KBM-7 (cell line): ENCODE data around the gene CHST9.

Experiments
- DNase-seq: peaks from one replicate; pipeline ENCODE4 v3.0.0-alpha.2; 2015
- in situ Hi-C: fragments of 300-500 bp; cut with MboI; formaldehyde crosslinking; loops from 2 replicates; pipeline ENCODE4 v1.14.3; 2020; ENCODE audit warnings: low sequenced_read_pairs, low pct_unique_long_range_greater_than_20kb, mixed read lengths

The CHST9 gene

DNA sequence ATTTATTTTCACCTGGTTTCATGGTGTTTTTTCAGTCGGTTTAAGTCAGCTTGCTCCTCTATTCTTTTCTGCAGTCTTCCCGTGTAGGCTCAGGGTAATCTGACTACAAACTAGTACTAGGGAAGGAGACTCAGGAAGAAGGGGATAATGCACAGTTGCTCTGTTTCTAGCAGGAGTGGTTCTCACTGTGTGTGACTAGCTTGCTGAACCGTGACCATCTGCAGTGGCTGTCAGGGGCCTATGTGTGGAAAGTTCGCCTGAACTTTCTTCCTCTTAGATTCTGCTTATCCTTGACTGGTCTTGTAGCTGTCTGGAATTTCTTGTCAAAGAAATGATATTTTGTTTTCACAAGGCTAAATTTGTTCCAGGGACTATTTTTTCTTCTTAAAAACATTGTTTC lies 273.3 kb downstream of the CHST9 start:
- DNase-seq = no peak
- in situ Hi-C loops = no loop called here

- in situ Hi-C loops = no loop called here
- no peak for DNase-seq
Observed at GRCh38 chr18:26909599-26910290, 275.4 kb downstream of the CHST9 start.

DNA sequence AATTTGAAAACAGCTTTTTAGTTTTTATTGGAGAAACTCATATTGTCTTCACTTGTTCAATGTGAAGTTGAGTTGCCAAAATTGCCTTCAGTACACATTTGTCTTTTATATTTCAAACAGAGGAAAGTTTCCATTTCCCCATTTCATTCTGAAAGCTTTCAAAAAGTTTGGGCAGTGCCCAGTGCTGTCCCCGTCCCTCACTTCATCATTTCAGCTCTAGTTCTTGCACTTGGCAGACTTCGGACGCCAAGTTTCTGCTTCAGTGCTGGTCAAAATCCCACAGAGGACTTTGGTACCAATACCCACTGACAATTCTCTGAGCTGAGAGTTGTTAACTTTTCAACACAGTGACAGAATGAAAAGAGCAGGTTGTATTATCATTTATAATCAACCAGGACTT lies 276.2 kb downstream of the CHST9 start:
- in situ Hi-C loops = no loop called here

DNA sequence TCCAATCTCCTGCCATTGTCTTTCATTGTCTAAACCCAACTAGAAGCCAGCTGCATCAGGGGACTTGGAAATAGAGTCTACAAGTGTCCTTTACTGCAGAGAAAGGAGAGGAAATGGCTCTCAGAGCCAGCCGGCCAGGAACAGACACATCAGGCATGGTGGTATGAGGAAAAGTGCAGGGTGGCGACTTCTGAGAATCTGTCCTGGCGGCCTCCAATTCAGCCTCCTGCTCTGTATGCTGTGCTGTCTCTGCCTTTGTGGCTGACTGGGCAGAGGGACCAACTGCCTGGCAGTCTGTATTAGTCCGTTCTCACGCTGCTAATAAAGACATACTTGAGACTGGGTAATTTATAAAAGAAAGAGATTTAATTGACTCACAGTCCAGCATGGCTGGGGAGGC lies 282.8 kb downstream of the CHST9 start:
- in situ Hi-C loops = no loop called here

More for the DNA sequence above, 276.2 kb downstream of the CHST9 start:
- no peak for DNase-seq

GRCh38 chr18:26901020-26901419 lies 284.1 kb downstream of the CHST9 start:
- no peak for DNase-seq
- in situ Hi-C loops = no loop called here

More for the DNA sequence above, 282.8 kb downstream of the CHST9 start:
- DNase-seq = no peak

- no peak for DNase-seq
- in situ Hi-C loops = no loop called here
Observed at GRCh38 chr18:26894426-26894825, 290.7 kb downstream of the CHST9 start.

- DNase-seq = no peak
- in situ Hi-C loops = no loop called here
Observed at GRCh38 chr18:26893996-26894395, 291.1 kb downstream of the CHST9 start.

DNA sequence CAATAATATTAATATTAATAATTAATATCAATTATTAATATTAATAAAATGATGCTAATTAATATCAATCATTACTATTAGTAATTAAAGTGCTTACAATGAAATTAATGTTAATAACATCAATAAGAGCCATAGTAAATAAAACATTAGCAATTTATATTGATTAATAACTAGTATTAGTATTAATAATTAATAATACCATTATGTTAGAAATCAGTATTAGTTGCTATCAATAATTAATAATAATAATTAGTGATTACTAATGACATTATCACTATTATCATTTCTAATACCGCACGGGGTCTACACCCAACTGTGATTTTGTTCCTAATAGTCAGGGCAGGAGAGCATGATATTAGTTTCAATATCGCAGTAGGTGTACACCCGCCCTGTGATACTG lies 296.8 kb downstream of the CHST9 start:
- no peak for DNase-seq
- in situ Hi-C loops = no loop called here

GRCh38 chr18:26875040-26875654 lies 310.0 kb downstream of the CHST9 start:
- no peak for DNase-seq
- in situ Hi-C loops = no loop called here

GRCh38 chr18:26874283-26874682 lies 310.8 kb downstream of the CHST9 start:
- in situ Hi-C loops = no loop called here
- DNase-seq = no peak

DNA sequence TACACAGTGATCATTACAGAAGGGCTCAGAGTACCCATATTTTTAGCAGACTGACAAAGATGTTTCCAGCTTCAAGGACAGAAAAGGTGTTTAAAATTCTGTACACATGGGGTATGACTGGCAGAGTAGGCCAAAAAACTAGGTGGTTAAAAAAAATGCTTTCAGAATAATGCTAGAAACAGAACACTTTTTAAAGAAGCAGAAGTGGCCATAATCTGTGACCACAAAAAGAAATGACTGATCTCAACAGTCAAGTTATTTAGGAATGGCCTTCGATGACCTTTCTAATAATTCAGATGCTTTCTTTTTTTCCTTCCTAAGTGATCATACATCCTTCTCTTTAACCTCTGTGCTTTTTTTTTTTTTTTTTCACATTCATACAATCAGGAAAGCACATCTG lies 315.5 kb downstream of the CHST9 start:
- DNase-seq = no peak
- in situ Hi-C loops = no loop called here

GRCh38 chr18:26868968-26869586 lies 316.0 kb downstream of the CHST9 start:
- in situ Hi-C loops = no loop called here
- DNase-seq = no peak

GRCh38 chr18:26867471-26867870 lies 317.6 kb downstream of the CHST9 start:
- in situ Hi-C loops = no loop called here
- DNase-seq = no peak

GRCh38 chr18:26865557-26865956 lies 319.6 kb downstream of the CHST9 start, which contains the start of gene AQP4:
TSS of gene AQP4 (minus strand) at chr18:26865707. CDS start at chr18:26865689, 18 bp downstream.
- in situ Hi-C loops = no loop called here
- DNase-seq = no peak

DNA sequence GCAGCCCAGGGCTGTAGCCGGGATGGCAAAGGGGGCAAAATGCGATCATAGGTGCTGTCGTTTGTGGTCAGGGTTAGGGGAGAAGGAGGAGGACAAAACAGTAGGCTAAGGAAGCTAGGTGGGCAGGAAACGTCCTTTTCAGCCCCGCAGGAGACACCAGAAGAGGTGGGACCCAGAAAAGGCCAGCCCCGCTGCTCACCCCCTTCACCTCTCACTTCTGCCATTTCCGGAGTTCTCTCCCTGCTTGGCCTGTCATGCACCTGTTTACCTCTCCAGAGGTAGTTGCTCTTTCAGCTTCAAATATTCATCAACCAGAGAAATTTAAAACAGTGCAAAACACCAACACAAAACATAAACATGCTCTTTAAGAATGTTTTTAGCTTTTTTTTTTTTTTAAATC lies 320.4 kb downstream of the CHST9 start:
- DNase-seq = no peak
- in situ Hi-C loops = no loop called here

- no peak for DNase-seq
- in situ Hi-C loops = no loop called here
Observed at GRCh38 chr18:26863921-26864497, 321.1 kb downstream of the CHST9 start.

DNA sequence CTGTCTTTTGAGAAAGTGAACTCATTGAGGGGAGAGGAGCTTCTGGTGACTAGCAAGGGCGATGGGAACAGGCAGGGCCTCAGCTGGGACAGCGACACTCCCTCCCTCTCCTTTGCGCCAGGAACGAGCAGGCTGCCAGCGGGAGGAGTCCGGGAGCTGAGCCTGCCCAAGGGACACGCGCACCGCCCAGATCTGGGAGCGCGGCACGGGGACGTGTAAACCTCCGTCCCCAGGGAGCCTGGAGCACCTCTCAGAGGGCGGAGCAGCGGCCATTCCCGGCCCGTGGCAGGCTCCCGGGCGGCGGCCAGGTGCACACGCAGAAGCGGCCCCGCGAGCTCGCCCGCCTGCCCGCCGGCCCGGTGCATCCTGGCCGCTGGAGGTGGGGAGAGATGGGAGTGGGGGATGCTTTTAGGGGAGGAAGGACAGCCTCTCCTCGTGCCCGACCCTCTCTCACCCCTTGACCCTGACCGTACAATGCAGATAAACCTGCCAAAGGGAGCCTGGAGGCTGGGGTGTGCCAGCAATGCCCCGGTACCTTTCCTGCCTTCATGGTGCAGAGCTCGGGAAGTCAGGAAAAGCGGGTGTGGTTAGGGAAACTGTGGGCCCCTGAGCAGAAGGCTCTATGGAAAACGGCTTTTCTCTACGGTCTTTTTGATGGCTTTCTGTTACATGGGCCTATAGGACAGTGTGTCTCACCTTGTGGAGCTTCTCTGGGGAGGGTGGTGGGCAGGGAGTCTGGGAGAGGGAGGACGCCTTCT lies 321.8 kb downstream of the CHST9 start:
- in situ Hi-C loops = no loop called here
- no peak for DNase-seq

DNA sequence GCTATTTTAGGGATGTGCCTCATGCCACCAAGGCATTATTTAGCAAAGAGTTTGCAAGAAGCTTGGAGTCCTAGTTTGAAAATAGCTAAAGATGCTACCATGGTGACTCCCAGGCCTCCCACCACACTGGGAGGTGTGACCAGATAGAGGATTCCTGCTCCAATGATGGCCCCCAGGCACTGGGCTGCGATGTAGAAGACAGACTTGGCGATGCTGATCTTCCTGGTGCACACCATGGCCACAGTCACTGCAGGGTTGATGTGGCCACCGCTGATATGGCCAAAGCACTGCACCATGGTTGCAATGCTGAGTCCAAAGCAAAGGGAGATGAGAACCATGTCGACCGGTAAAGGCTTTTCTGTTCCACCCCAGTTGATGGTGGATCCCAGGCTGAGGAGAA lies 323.0 kb downstream of the CHST9 start:
- in situ Hi-C loops = no loop called here

More for the DNA sequence above, 323.0 kb downstream of the CHST9 start:
- DNase-seq = no peak
